Activated CD4-positive, alpha-beta T cell treated with anti-CD3 and anti-CD28 coated beads for 1 hour (primary cell): ENCODE measurements around the gene PLCB4.

Experiments used
- DNase-seq: peaks from one replicate; pipeline ENCODE4 v3.0.0-alpha.2; 2020

Gene PLCB4

GRCh38 chr20:9413001-9413400 is 344.1 kb downstream of the PLCB4 start:
- no peak for DNase-seq

GRCh38 chr20:9415426-9415825 is 346.5 kb downstream of the PLCB4 start:
- no peak for DNase-seq

- DNase-seq = no peak
Observed at GRCh38 chr20:9416421-9416820, 347.5 kb downstream of the PLCB4 start.

GRCh38 chr20:9417665-9418064 is 348.8 kb downstream of the PLCB4 start:
- no peak for DNase-seq

- DNase-seq = no peak
Observed at GRCh38 chr20:9422321-9423057, 353.6 kb downstream of the PLCB4 start.

- no peak for DNase-seq
Observed at GRCh38 chr20:9424551-9424950, 355.7 kb downstream of the PLCB4 start.

- DNase-seq = no peak
Observed at GRCh38 chr20:9427430-9428291, 358.8 kb downstream of the PLCB4 start.

GRCh38 chr20:9428292-9428607 is 359.4 kb downstream of the PLCB4 start:
- DNase-seq = no peak

GRCh38 chr20:9439806-9440205 is 370.9 kb downstream of the PLCB4 start:
- no peak for DNase-seq

- no peak for DNase-seq
Observed at GRCh38 chr20:9440892-9441291, 372.0 kb downstream of the PLCB4 start.

GRCh38 chr20:9441948-9442347 is 373.1 kb downstream of the PLCB4 start:
- DNase-seq = no peak

- DNase-seq = no peak
Observed at GRCh38 chr20:9442858-9443257, 374.0 kb downstream of the PLCB4 start.

- no peak for DNase-seq
Observed at GRCh38 chr20:9444921-9445320, 376.0 kb downstream of the PLCB4 start.

- DNase-seq = no peak
Observed at GRCh38 chr20:9447182-9447581, 378.3 kb downstream of the PLCB4 start.

GRCh38 chr20:9453201-9453600 is 384.3 kb downstream of the PLCB4 start:
- DNase-seq = no peak

- DNase-seq = no peak
Observed at GRCh38 chr20:9454791-9455190, 385.9 kb downstream of the PLCB4 start.

- no peak for DNase-seq
Observed at GRCh38 chr20:9457136-9457535, 388.2 kb downstream of the PLCB4 start.

- no peak for DNase-seq
Observed at GRCh38 chr20:9458138-9458796, 389.4 kb downstream of the PLCB4 start.

- DNase-seq = no peak
Observed at GRCh38 chr20:9460518-9460917, 391.6 kb downstream of the PLCB4 start.

GRCh38 chr20:9467995-9468394 is 399.1 kb downstream of the PLCB4 start:
- DNase-seq = no peak

GRCh38 chr20:9474835-9475415 is 406.0 kb downstream of the PLCB4 start:
- no peak for DNase-seq

- no peak for DNase-seq
Observed at GRCh38 chr20:9475456-9475855, 406.6 kb downstream of the PLCB4 start.

GRCh38 chr20:9476174-9476573 is 407.3 kb downstream of the PLCB4 start:
- no peak for DNase-seq

GRCh38 chr20:9476637-9477036 is 407.8 kb downstream of the PLCB4 start:
- no peak for DNase-seq
